ENCODE results near the gene F13B. TPM values are rescaled to one million over a fixed set of nuclear protein-coding genes. Genes with fewer than 3 reads are reported as not detected.
"Not testable (repeated sequence)": the region's sequence is repeated elsewhere in the genome, so short reads cannot be mapped to it uniquely, and the experiment has no call there.

Gene F13B
- total and polyA plus RNA-seq, 4 donors = not detected

GRCh38 chr1:196991919-196992651 lies 75.0 kb downstream of the F13B start:
- H3K27ac ChIP-seq (ENCODE audit: low read depth, low read length); H3K27me3 ChIP-seq (ENCODE audit: control insufficient read depth, insufficient read depth, low read length); H3K4me3 ChIP-seq (ENCODE audit: low read depth, low read length); H3K4me1 ChIP-seq (ENCODE audit: control insufficient read depth, insufficient read depth, low read length); DNase-seq (ENCODE audit: low read depth in 4 of 6, low spot score in 6 of 6); H3K36me3 ChIP-seq (ENCODE audit: control insufficient read depth, insufficient read depth, low read length); H3K9me3 ChIP-seq (ENCODE audit: control insufficient read depth, insufficient read depth, low read length): not testable (repeated sequence)
- 55% methylated on average over 5 of the region's 11 CpGs for WGBS (ENCODE audit: insufficient coverage)

Other genes with a start within 250 kb of the F13B start
- under 1 TPM; 0.83 to 0.89 TPM for gene CFHR1, start 247.5 kb downstream of the F13B start, total RNA-seq
- 1 to 10 TPM; 2.1 to 6.1 TPM for gene CFHR1, start 247.5 kb downstream of the F13B start, polyA plus RNA-seq (ENCODE audit: insufficient read length in 2 of 2)
- under 1 TPM; 0.10 to 0.11 TPM for gene CFHR4, start 179.2 kb downstream of the F13B start, total RNA-seq
- under 1 TPM in 1 of 2 donors, not detected in 1; 0.33 TPM for gene CFHR4, start 179.2 kb downstream of the F13B start, polyA plus RNA-seq (ENCODE audit: insufficient read length in 2 of 2)
- not detected for gene CFHR2, start 123.5 kb downstream of the F13B start, total RNA-seq
- not detected for gene CFHR2, start 123.5 kb downstream of the F13B start, polyA plus RNA-seq (ENCODE audit: insufficient read length in 2 of 2)
- under 1 TPM; 0.11 to 0.59 TPM for gene CFHR5, start 89.7 kb downstream of the F13B start, total RNA-seq
- gene CFHR5, start 89.7 kb downstream of the F13B start, polyA plus RNA-seq (ENCODE audit: insufficient read length in 2 of 2) = 1 to 10 TPM in 1 of 2 donors, under 1 TPM in 1; 0.87 to 1.1 TPM
- gene ASPM, start 79.4 kb upstream of the F13B start, total RNA-seq = 10 to 100 TPM; 14.4 to 18.3 TPM
- 10 to 100 TPM in 1 of 2 donors, 1 to 10 TPM in 1; 7.6 to 12.3 TPM for gene ASPM, start 79.4 kb upstream of the F13B start, polyA plus RNA-seq (ENCODE audit: insufficient read length in 2 of 2)
- 10 to 100 TPM; 19.8 to 49.1 TPM for gene ZBTB41, start 134.0 kb upstream of the F13B start, total RNA-seq
- gene ZBTB41, start 134.0 kb upstream of the F13B start, polyA plus RNA-seq (ENCODE audit: insufficient read length in 2 of 2) = 10 to 100 TPM; 12.9 to 21.1 TPM
- gene CRB1, start 201.0 kb upstream of the F13B start, total RNA-seq = 10 to 100 TPM; 18.1 to 36.8 TPM
- gene CRB1, start 201.0 kb upstream of the F13B start, polyA plus RNA-seq (ENCODE audit: insufficient read length in 2 of 2) = 10 to 100 TPM; 25.5 to 31.7 TPM

Data from spinal cord (tissue), 10 donors.